GM10266 (cell line): ENCODE measurements around the gene MTFR1L.

Experiments
- DNase-seq: peaks from one replicate; pipeline ENCODE4 v3.0.0; 2012; ENCODE audit errors: extremely low spot score
- CTCF ChIP-seq: IDR thresholded peaks from 2 replicates; pipeline ENCODE4 v1.5.1; 2012; ENCODE audit warnings: mild to moderate bottlenecking, low read depth; ENCODE audit not compliant: control insufficient read depth, insufficient read depth; ENCODE audit errors: missing control alignments

MTFR1L gene

GRCh38 chr1:25774206-25774803 is 45.4 kb upstream of the MTFR1L start:
- no peak for DNase-seq
- TF ChIP-seq CTCF: no peak

- peak; percentile 14 for TF ChIP-seq CTCF
- DNase-seq: peak; percentile 54
These were observed 44.6 kb upstream of the MTFR1L start for GRCh38 chr1:25774921-25775771.

GRCh38 chr1:25779388-25779787 is 40.4 kb upstream of the MTFR1L start:
- no peak for TF ChIP-seq CTCF
- no peak for DNase-seq

- TF ChIP-seq CTCF: no peak
- no peak for DNase-seq
These were observed 39.9 kb upstream of the MTFR1L start for GRCh38 chr1:25779894-25780293.

GRCh38 chr1:25780318-25781129 is 39.2 kb upstream of the MTFR1L start:
- DNase-seq: no peak
- no peak for TF ChIP-seq CTCF

GRCh38 chr1:25781130-25781433 is 38.7 kb upstream of the MTFR1L start:
- no peak for DNase-seq
- no peak for TF ChIP-seq CTCF
